ENCODE results near the gene CHORDC1.
"Not testable (repeated sequence)": the region's sequence is repeated elsewhere in the genome, so short reads cannot be mapped to it uniquely, and the experiment has no call there.

CHORDC1 gene

DNA sequence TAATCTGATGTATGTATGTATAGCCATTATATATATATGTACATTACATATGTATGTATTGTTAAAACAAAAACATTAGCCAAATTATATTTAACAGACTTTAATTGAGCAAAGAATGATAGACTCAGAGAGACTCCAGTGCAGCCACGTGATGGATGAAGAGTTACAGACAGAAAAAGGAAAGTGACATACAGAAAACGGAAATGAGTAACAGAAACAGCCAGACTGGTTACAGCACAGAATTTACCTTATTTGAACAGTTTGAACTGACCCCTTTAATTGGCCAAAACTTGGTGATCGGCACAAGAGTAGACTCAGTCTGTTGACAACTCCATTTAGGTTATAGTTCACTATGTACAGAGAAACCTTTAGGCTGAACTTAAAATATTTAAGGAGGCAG lies 35.0 kb downstream of the CHORDC1 start:
- H3K27ac ChIP-seq (ENCODE audit: low read depth, low read length), result no peak overlapping the region
- H3K79me2 ChIP-seq (ENCODE audit: control insufficient read depth, insufficient read depth, low read length, unreplicated experiment), result no peaks in the 10 kb centered on the region
- H3K36me3 ChIP-seq (ENCODE audit: insufficient read depth, low read length), result no peaks in the 10 kb centered on the region
- no peak overlapping the region for H2AFZ ChIP-seq (ENCODE audit: low read length, unreplicated experiment)
- H3K27me3 ChIP-seq (ENCODE audit: insufficient read depth, low read length), result no peaks in the 10 kb centered on the region
- H3K4me3 ChIP-seq (ENCODE audit: low read depth, low read length), result no peak overlapping the region
- no peaks in the 10 kb centered on the region for H3K4me1 ChIP-seq (ENCODE audit: control insufficient read depth, insufficient read depth, low read length, unreplicated experiment)

DNA sequence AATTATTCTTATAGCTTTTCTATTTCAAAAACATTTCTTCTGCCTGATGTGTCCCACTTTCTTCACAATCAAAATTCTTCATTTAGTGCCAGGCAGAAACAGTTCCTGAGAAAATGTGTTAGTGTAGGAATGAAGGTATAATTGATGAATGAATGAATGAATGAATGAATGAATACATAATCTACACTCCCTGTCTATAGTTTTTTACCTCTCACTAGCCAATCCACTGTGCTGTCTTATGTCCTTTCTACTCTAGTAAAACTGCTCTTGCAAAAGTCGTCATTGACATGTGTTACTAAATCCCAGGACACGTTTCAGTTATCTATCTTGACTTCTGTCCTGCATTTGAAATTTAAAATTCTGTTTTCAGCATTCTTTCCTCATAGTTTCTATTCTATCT lies 42.9 kb downstream of the CHORDC1 start:
- Histone ChIP-seq H2AFZ (ENCODE audit: low read length, unreplicated experiment) (no peak overlapping the region), H3K27ac (ENCODE audit: low read depth, low read length) (no peak overlapping the region), H3K79me2 (ENCODE audit: control insufficient read depth, insufficient read depth, low read length, unreplicated experiment) (no peaks in the 10 kb centered on the region), H3K4me1 (ENCODE audit: control insufficient read depth, insufficient read depth, low read length, unreplicated experiment) (no peaks in the 10 kb centered on the region), H3K27me3 (ENCODE audit: insufficient read depth, low read length) (peaks cover 13% of the 10 kb centered on the region; the same call in 1 of the 2 replicates), H3K36me3 (ENCODE audit: insufficient read depth, low read length) (no peaks in the 10 kb centered on the region), H3K4me3 (ENCODE audit: low read depth, low read length) (no peak overlapping the region)

- Histone ChIP-seq H3K4me3 (ENCODE audit: low read depth, low read length) (no peak overlapping the region), H2AFZ (ENCODE audit: low read length, unreplicated experiment) (no peak overlapping the region), H3K36me3 (ENCODE audit: insufficient read depth, low read length) (no peaks in the 10 kb centered on the region), H3K4me1 (ENCODE audit: control insufficient read depth, insufficient read depth, low read length, unreplicated experiment) (no peaks in the 10 kb centered on the region), H3K27ac (ENCODE audit: low read depth, low read length) (no peak overlapping the region), H3K79me2 (ENCODE audit: control insufficient read depth, insufficient read depth, low read length, unreplicated experiment) (no peaks in the 10 kb centered on the region), H3K27me3 (ENCODE audit: insufficient read depth, low read length) (peaks cover 13% of the 10 kb centered on the region; the same call in 1 of the 2 replicates)
These were observed 44.1 kb downstream of the CHORDC1 start for GRCh38 chr11:90178751-90179150.

GRCh38 chr11:90176069-90176468 lies 46.8 kb downstream of the CHORDC1 start:
- Histone ChIP-seq H3K27me3 (ENCODE audit: insufficient read depth, low read length) (peaks cover 15% of the 10 kb centered on the region; the same call in 1 of the 2 replicates), H3K79me2 (ENCODE audit: control insufficient read depth, insufficient read depth, low read length, unreplicated experiment) (no peaks in the 10 kb centered on the region), H3K36me3 (ENCODE audit: insufficient read depth, low read length) (no peaks in the 10 kb centered on the region), H3K4me3 (ENCODE audit: low read depth, low read length) (no peak overlapping the region), H2AFZ (ENCODE audit: low read length, unreplicated experiment) (no peak overlapping the region), H3K4me1 (ENCODE audit: control insufficient read depth, insufficient read depth, low read length, unreplicated experiment) (no peaks in the 10 kb centered on the region), H3K27ac (ENCODE audit: low read depth, low read length) (no peak overlapping the region)

DNA sequence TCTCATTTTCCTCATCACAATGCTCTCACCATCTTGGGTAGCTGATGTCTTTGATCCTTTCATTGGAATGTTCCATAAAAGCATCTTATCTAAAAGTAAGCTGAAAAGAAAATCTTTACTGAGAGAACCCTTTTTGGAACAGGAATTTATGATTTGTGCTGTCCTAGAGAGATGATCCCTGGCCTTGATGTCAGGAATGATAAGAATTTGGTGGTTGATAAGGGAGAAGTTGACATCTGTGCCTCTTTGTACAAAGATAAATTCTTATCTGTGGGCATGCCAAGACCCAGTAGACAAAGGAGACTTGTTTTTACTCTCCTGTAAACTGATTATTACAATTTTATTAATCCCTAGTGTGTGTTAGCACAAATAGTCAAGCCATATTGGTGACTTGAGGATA lies 51.5 kb downstream of the CHORDC1 start:
- H3K27me3 ChIP-seq (ENCODE audit: insufficient read depth, low read length), result peaks cover 11% of the 10 kb centered on the region
- H3K36me3 ChIP-seq (ENCODE audit: insufficient read depth, low read length), result no peaks in the 10 kb centered on the region
- no peak overlapping the region for H2AFZ ChIP-seq (ENCODE audit: low read length, unreplicated experiment)
- no peaks in the 10 kb centered on the region for H3K79me2 ChIP-seq (ENCODE audit: control insufficient read depth, insufficient read depth, low read length, unreplicated experiment)
- H3K4me3 ChIP-seq (ENCODE audit: low read depth, low read length), result no peak overlapping the region
- H3K4me1 ChIP-seq (ENCODE audit: control insufficient read depth, insufficient read depth, low read length, unreplicated experiment), result no peaks in the 10 kb centered on the region
- H3K27ac ChIP-seq (ENCODE audit: low read depth, low read length), result no peak overlapping the region

- Histone ChIP-seq H2AFZ (ENCODE audit: low read length, unreplicated experiment) (no peak overlapping the region), H3K79me2 (ENCODE audit: control insufficient read depth, insufficient read depth, low read length, unreplicated experiment) (no peaks in the 10 kb centered on the region), H3K4me1 (ENCODE audit: control insufficient read depth, insufficient read depth, low read length, unreplicated experiment) (no peaks in the 10 kb centered on the region), H3K27ac (ENCODE audit: low read depth, low read length) (no peak overlapping the region), H3K4me3 (ENCODE audit: low read depth, low read length) (no peak overlapping the region), H3K36me3 (ENCODE audit: insufficient read depth, low read length) (no peaks in the 10 kb centered on the region), H3K27me3 (ENCODE audit: insufficient read depth, low read length) (peaks cover 10% of the 10 kb centered on the region)
These were observed 54.3 kb downstream of the CHORDC1 start for GRCh38 chr11:90168571-90168970.

DNA sequence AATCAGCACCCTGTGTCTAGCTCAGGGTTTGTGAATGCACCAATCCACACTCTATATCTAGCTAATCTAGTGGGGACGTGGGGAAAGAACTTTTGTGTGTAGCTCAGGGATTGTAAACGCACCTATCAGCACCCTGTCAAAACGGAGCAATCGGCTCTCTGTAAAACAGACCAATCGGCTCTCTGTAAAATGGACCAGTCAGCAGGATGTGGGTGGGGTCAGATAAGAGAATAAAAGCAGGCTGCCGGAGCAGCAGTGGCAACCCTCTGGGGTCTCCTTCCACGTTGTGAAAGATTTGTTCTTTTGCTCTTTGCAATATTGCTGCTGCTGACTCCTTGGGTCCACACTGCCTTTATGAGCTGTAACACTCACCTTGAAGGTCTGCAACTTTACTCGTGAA lies 55.1 kb downstream of the CHORDC1 start:
- H3K27me3 ChIP-seq (ENCODE audit: insufficient read depth, low read length); H3K4me3 ChIP-seq (ENCODE audit: low read depth, low read length); H3K36me3 ChIP-seq (ENCODE audit: insufficient read depth, low read length); H2AFZ ChIP-seq (ENCODE audit: low read length, unreplicated experiment); H3K79me2 ChIP-seq (ENCODE audit: control insufficient read depth, insufficient read depth, low read length, unreplicated experiment); H3K27ac ChIP-seq (ENCODE audit: low read depth, low read length); H3K4me1 ChIP-seq (ENCODE audit: control insufficient read depth, insufficient read depth, low read length, unreplicated experiment): not testable (repeated sequence)

- not testable (repeated sequence) for H3K4me3 ChIP-seq (ENCODE audit: low read depth, low read length)
These were observed 55.8 kb downstream of the CHORDC1 start for GRCh38 chr11:90166982-90167573.

More at GRCh38 chr11:90166982-90167573, 55.8 kb downstream of the CHORDC1 start:
- not testable (repeated sequence) for H3K27me3 ChIP-seq (ENCODE audit: insufficient read depth, low read length); H3K27ac ChIP-seq (ENCODE audit: low read depth, low read length); H3K36me3 ChIP-seq (ENCODE audit: insufficient read depth, low read length); H3K79me2 ChIP-seq (ENCODE audit: control insufficient read depth, insufficient read depth, low read length, unreplicated experiment); H3K4me1 ChIP-seq (ENCODE audit: control insufficient read depth, insufficient read depth, low read length, unreplicated experiment); H2AFZ ChIP-seq (ENCODE audit: low read length, unreplicated experiment)

Data from ACC112 (cell line).